IPS-20b (cell line): ENCODE measurements around the gene TIAM1.

Experiments
- H3K27ac ChIP-seq: one replicate; pipeline ENCODE4 v1.5.1; 2013; ENCODE audit warnings: low read length
- H3K27me3 ChIP-seq: 2 replicates; pipeline ENCODE4 v1.6.1; 2013; ENCODE audit warnings: mild to moderate bottlenecking, low read length, inconsistent platforms; ENCODE audit not compliant: insufficient read depth
- H3K36me3 ChIP-seq: 2 replicates; pipeline ENCODE4 v1.6.1; 2013; ENCODE audit warnings: low read depth, mild to moderate bottlenecking, inconsistent platforms, low read length, moderate library complexity; ENCODE audit not compliant: insufficient read depth
- H3K4me1 ChIP-seq: 2 replicates; pipeline ENCODE4 v1.6.1; 2013; ENCODE audit warnings: mild to moderate bottlenecking, control low read depth, inconsistent platforms, low read length, moderate library complexity; ENCODE audit not compliant: insufficient read depth
- H3K4me3 ChIP-seq: 2 replicates; pipeline ENCODE4 v1.5.1; 2013; ENCODE audit warnings: mild to moderate bottlenecking, low read length, inconsistent platforms
- H3K9ac ChIP-seq: 2 replicates; pipeline ENCODE4 v1.6.1; 2013; ENCODE audit warnings: low read depth, mild to moderate bottlenecking, inconsistent platforms, low read length, moderate library complexity
- H3K9me3 ChIP-seq: 2 replicates; pipeline ENCODE4 v1.6.1; 2013; ENCODE audit warnings: mild to moderate bottlenecking, low read depth, low read length, inconsistent platforms; ENCODE audit not compliant: insufficient read depth

TIAM1 gene

DNA sequence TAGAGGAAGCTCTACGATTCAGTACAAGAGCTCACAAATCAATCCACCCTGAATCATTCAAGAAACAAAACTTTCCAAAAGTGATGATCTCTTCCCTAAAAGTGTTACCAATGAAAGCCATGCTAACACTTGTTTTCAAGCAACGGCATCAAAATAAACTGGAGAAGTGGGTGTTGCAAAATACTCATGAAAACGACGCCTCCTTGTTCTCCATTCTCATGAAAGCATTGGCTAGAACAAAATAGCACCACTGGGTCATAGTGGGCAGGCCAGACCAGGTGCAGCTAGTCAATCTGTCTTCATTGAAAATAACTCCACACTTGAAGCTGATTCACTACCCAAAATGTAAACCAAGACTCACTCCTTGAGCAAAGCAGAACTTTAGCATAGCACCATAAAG is 4.3 kb downstream of the TIAM1 start:
- H3K4me3 ChIP-seq: no peak overlapping the region
- H3K4me1 ChIP-seq: peaks cover 25% of the 10 kb centered on the region
- peaks cover 14% of the 10 kb centered on the region for H3K27me3 ChIP-seq
- no peaks in the 10 kb centered on the region for H3K9me3 ChIP-seq
- H3K27ac ChIP-seq: no peak overlapping the region
- no peak overlapping the region for H3K9ac ChIP-seq
- H3K36me3 ChIP-seq: no peaks in the 10 kb centered on the region

DNA sequence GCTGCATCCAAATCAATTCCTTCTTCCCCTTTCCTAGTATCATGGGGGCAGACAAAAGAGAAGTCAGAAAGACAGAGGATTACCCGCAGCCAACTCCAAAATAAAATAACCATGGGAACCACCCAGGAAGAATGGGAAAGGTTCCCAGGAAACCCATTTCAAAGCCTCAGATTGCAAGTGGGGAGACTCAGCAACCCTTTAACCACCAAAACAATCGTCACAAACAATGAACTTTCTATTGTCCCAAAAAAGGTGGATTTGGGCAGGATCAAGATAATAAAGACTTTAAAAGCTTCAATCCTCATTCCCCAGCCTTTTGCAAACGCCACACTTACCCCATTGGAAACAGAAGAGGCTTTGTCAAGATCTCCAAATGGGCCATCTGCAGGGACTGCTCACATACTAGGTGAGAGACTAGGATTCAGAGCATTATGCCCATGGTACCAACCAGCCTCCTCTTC is 5.1 kb downstream of the TIAM1 start:
- Histone ChIP-seq H3K36me3 (no peaks in the 10 kb centered on the region), H3K9me3 (no peaks in the 10 kb centered on the region), H3K9ac (no peak overlapping the region), H3K27me3 (peaks cover 14% of the 10 kb centered on the region), H3K4me3 (no peak overlapping the region), H3K4me1 (peaks cover 25% of the 10 kb centered on the region), H3K27ac (no peak overlapping the region)

DNA sequence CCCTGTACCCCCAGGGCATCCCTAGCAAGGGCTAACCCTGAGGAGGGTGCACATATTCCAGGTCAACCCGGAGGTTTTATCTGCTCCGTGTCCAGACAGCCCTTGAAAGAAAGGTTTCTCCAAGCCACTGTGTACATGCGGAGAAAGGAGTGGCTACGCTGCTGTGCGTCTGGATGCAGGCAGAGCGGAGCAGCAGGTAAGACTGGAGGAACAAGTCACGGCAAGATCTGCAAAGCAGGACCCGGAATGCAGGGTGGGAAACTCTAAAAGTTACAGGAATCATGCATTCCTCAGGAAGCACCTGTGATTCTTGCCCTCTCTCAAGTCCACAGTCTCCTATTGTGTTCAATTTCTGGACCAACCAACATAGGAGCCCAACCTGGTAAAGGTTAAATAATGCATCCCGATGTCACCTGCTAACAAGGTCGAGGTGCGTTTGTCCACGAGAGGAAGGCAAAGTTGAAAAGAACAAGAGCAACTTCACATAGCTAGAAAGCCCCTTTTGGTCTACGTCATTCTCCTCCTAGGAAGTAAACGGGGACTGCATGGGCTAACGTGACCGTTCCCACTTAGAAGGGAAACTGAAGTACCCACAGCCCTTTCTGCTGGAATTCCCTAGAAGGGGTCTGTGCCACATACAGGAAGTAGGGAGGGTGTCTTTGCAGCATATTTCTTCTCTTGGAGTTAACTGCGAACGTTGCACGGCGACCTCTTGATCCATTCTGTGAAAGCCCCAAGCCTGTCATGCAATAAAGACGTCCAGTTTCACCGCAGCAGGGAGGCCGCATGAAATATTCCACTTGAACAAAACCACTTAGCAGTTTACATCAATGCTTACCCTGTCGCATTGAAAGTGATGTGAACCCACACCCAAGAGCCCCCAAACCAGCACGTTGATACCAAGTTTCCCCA is 5.8 kb downstream of the TIAM1 start:
- Histone ChIP-seq H3K9me3 (no peaks in the 10 kb centered on the region), H3K9ac (no peak overlapping the region), H3K4me3 (no peak overlapping the region), H3K4me1 (peaks cover 25% of the 10 kb centered on the region), H3K27ac (no peak overlapping the region), H3K36me3 (no peaks in the 10 kb centered on the region), H3K27me3 (peaks cover 11% of the 10 kb centered on the region)

DNA sequence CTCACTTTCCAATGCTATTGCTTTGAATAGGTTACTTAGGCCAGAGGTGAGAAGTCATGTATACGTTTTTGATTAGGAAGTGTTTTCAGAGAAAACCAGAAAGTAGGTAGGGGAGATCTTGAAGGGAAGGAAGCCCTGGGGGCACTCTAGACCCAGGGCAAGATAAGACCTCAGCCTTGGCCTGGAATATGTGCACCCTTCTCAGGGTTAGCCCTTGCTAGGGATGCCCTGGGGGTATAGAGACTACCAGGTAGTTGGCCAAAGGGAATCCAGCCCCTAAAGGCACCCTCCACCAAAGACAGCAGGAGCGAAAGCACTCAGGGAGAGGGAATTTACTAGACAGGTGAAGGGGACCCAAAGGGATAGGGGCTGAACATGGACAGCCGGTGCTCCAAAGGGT is 7.0 kb downstream of the TIAM1 start:
- H3K4me1 ChIP-seq: peaks cover 19% of the 10 kb centered on the region; the same call in 1 of the 2 replicates

DNA sequence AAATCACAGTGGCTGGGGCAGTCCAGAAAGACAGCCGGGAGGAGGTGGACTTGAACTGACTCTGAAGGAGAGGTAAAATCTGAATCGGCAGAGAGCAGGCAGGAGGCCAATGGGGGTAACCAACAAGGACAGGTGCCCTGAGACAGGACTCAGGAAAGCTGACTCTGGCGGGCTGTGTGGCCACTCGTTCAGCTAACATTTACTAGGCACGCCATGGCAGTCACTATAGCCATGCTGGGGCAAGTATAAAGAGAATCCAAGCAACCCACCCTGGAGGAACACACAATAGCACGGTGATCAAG is 7.4 kb downstream of the TIAM1 start:
- no peak overlapping the region for H3K27ac ChIP-seq
- H3K27me3 ChIP-seq: no peaks in the 10 kb centered on the region
- no peak overlapping the region for H3K9ac ChIP-seq
- peaks cover under 1% of the 10 kb centered on the region; the same call in 1 of the 2 replicates for H3K9me3 ChIP-seq
- 0 out of 2 replicates have a peak, but pooled peaks cover under 1% of the 10 kb centered on the region for H3K36me3 ChIP-seq
- H3K4me1 ChIP-seq: peaks cover 19% of the 10 kb centered on the region; the same call in 1 of the 2 replicates
- no peak overlapping the region for H3K4me3 ChIP-seq

More for the DNA sequence above, 7.0 kb downstream of the TIAM1 start:
- Histone ChIP-seq H3K27me3 (no peaks in the 10 kb centered on the region), H3K4me3 (no peak overlapping the region), H3K27ac (no peak overlapping the region), H3K9ac (no peak overlapping the region), H3K9me3 (no peaks in the 10 kb centered on the region), H3K36me3 (no peaks in the 10 kb centered on the region)

- peaks cover 19% of the 10 kb centered on the region; the same call in 1 of the 2 replicates for H3K4me1 ChIP-seq
- no peak overlapping the region for H3K27ac ChIP-seq
- H3K9ac ChIP-seq: no peak overlapping the region
- H3K9me3 ChIP-seq: peaks cover 6% of the 10 kb centered on the region; the same call in 1 of the 2 replicates
- 0 out of 2 replicates have a peak, but pooled peaks cover 3% of the 10 kb centered on the region for H3K36me3 ChIP-seq
- no peak overlapping the region for H3K4me3 ChIP-seq
- no peaks in the 10 kb centered on the region for H3K27me3 ChIP-seq
These were observed 7.9 kb downstream of the TIAM1 start for GRCh38 chr21:31335957-31336738.

GRCh38 chr21:31334648-31335121 is 9.4 kb downstream of the TIAM1 start:
- H3K27ac ChIP-seq: no peak overlapping the region
- peaks cover 8% of the 10 kb centered on the region; the same call in 1 of the 2 replicates for H3K9me3 ChIP-seq
- H3K4me1 ChIP-seq: peaks cover 16% of the 10 kb centered on the region; the same call in 1 of the 2 replicates
- H3K4me3 ChIP-seq: no peak overlapping the region
- H3K27me3 ChIP-seq: no peaks in the 10 kb centered on the region
- 0 out of 2 replicates have a peak, but pooled peaks cover 3% of the 10 kb centered on the region for H3K36me3 ChIP-seq
- H3K9ac ChIP-seq: no peak overlapping the region

- Histone ChIP-seq H3K4me1 (no peaks in the 10 kb centered on the region), H3K4me3 (no peak overlapping the region), H3K36me3 (0 out of 2 replicates have a peak, but pooled peaks cover 3% of the 10 kb centered on the region), H3K9me3 (peaks cover 8% of the 10 kb centered on the region; the same call in 1 of the 2 replicates), H3K27me3 (no peaks in the 10 kb centered on the region), H3K9ac (no peak overlapping the region), H3K27ac (no peak overlapping the region)
These were observed 11.5 kb downstream of the TIAM1 start for GRCh38 chr21:31332525-31332924.

DNA sequence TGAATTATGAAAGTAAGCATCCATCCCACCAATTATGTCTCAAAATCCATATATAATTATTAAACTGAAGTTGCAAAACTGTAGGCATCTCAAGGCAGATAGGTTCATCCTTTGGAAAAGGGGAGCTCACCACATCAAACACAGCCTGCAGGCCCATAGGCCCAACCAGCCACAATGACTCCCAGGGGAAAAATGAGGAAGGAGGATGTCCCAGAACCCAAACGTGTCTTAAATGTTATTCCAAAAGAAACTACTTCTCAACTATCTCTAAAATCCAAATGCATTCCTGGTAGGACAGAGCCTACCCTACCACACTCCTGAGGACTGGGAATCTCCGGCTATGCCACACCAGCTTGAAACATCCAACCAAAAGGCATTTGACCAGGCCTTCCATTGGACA is 12.8 kb downstream of the TIAM1 start:
- no peaks in the 10 kb centered on the region for H3K27me3 ChIP-seq
- no peaks in the 10 kb centered on the region for H3K4me1 ChIP-seq
- H3K9me3 ChIP-seq: peaks cover 8% of the 10 kb centered on the region; the same call in 1 of the 2 replicates
- H3K4me3 ChIP-seq: no peak overlapping the region
- no peak overlapping the region for H3K9ac ChIP-seq
- H3K27ac ChIP-seq: no peak overlapping the region
- 0 out of 2 replicates have a peak, but pooled peaks cover 3% of the 10 kb centered on the region for H3K36me3 ChIP-seq

- Histone ChIP-seq H3K36me3 (0 out of 2 replicates have a peak, but pooled peaks cover 3% of the 10 kb centered on the region), H3K9me3 (peaks cover 8% of the 10 kb centered on the region; the same call in 1 of the 2 replicates), H3K27ac (no peak overlapping the region), H3K9ac (no peak overlapping the region), H3K4me1 (no peaks in the 10 kb centered on the region), H3K4me3 (no peak overlapping the region), H3K27me3 (no peaks in the 10 kb centered on the region)
These were observed 13.9 kb downstream of the TIAM1 start for GRCh38 chr21:31330144-31330483.

DNA sequence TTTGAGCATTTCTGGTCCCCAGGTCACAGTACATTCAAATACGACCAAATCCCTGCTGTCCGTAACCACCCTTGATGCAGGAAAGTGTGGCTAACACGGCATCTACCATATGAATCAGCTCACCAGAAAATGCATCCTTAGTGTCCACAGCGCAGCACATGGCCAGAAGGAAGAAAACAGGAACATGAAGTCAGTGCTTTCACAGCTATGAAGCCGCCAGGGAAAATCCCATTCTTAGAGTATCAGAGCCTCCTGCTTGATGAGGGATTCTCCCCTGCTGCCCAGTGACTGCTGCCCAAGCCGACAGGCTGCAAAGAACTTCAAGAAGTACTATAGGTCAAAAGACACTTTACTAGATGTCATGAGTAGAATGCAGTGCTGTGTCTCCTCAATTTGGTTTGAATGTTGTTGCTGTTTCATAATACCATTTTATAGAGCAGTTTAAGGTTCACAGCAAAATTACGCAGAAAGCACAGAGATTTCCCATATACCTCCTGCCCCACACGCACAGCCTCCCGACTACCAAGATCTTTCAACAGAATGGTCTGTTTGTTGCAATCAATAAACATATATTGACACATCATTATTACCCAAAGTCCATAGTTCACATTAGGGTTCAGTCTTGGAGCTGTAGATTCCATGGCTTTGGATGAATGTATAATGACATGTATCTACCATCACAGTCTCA is 14.5 kb downstream of the TIAM1 start:
- no peaks in the 10 kb centered on the region for H3K4me1 ChIP-seq
- no peak overlapping the region for H3K9ac ChIP-seq

More for the DNA sequence above, 14.5 kb downstream of the TIAM1 start:
- Histone ChIP-seq H3K4me3 (no peak overlapping the region), H3K36me3 (0 out of 2 replicates have a peak, but pooled peaks cover 3% of the 10 kb centered on the region), H3K27ac (no peak overlapping the region), H3K27me3 (no peaks in the 10 kb centered on the region), H3K9me3 (peaks cover 8% of the 10 kb centered on the region; the same call in 1 of the 2 replicates)
